ENCODE data around the gene RIPOR1.

DNA sequence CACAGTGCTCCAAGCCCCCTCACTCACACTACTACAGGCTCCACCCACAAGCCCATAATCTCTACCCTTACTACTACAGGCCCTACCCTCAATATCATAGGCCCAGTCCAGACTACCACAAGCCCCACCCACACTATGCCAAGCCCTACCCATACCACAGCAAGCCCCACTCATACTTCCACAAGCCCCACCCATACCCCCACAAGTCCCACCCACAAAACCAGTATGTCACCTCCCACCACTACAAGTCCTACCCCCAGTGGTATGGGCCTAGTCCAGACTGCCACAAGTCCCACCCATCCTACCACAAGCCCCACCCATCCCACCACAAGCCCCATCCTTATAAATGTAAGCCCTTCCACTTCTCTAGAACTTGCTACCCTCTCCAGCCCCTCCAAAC is 13.8 kb downstream of the RIPOR1 start:
- TF ChIP-seq, protein P1, sequence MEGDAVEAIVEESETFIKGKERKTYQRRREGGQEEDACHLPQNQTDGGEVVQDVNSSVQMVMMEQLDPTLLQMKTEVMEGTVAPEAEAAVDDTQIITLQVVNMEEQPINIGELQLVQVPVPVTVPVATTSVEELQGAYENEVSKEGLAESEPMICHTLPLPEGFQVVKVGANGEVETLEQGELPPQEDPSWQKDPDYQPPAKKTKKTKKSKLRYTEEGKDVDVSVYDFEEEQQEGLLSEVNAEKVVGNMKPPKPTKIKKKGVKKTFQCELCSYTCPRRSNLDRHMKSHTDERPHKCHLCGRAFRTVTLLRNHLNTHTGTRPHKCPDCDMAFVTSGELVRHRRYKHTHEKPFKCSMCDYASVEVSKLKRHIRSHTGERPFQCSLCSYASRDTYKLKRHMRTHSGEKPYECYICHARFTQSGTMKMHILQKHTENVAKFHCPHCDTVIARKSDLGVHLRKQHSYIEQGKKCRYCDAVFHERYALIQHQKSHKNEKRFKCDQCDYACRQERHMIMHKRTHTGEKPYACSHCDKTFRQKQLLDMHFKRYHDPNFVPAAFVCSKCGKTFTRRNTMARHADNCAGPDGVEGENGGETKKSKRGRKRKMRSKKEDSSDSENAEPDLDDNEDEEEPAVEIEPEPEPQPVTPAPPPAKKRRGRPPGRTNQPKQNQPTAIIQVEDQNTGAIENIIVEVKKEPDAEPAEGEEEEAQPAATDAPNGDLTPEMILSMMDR (IDR thresholded peaks at IDR 0.05) = no peak
- TF ChIP-seq POLR2AphosphoS5 (IDR thresholded peaks at IDR 0.05; ENCODE audit: low read depth, low read length) = no peak
- TF ChIP-seq SIN3A (IDR thresholded peaks at IDR 0.05; ENCODE audit: borderline replicate concordance, insufficient read depth, low read depth, low read length) = no peak
